WTC11 (cell line): ENCODE results near the gene KCNJ15. TPM values are rescaled to one million over a fixed set of nuclear protein-coding genes. Genes with fewer than 3 reads are reported as not detected.

Source experiments
- ATAC-seq: fragments of 200-7000 bp; cut with Tn5 transposase; 2 replicates; pipeline ENCODE4 v1.10.0; 2021; ENCODE audit warnings: mild to moderate bottlenecking, moderate library complexity
- CTCF ChIA-PET: fragments of 300-600 bp; sonication (Branson Sonifier 250); formaldehyde crosslinking; loops from one replicate; lab custom pipeline; 2021; ENCODE audit warnings: antibody characterized with exemption; lab: Charles Lee
- POLR2A ChIA-PET: fragments of 350-600 bp; sonication (Branson Sonifier 250); formaldehyde crosslinking; loops from one replicate; lab custom pipeline; 2021; ENCODE audit warnings: antibody characterized with exemption; lab: Charles Lee
- DNase-seq: peaks from one replicate; pipeline ENCODE4 v3.0.0; 2021; ENCODE audit warnings: low spot score
- H3K27ac Mint-ChIP-seq: 2 replicates; pipeline ENCODE4 v1.8.0; 2021; ENCODE audit warnings: mixed read lengths
- H3K27me3 Mint-ChIP-seq: 2 replicates; pipeline ENCODE4 v1.8.0; 2021; ENCODE audit warnings: low read depth, mild to moderate bottlenecking, moderate library complexity, mixed read lengths
- H3K36me3 Mint-ChIP-seq: 2 replicates; pipeline ENCODE4 v1.8.0; 2021; ENCODE audit warnings: mixed read lengths
- H3K4me1 Mint-ChIP-seq: 2 replicates; pipeline ENCODE4 v1.8.0; 2022; ENCODE audit warnings: mixed read lengths
- H3K4me3 Mint-ChIP-seq: 2 replicates; pipeline ENCODE4 v1.8.0; 2021; ENCODE audit warnings: mild to moderate bottlenecking, moderate library complexity, mixed read lengths
- H3K9me3 Mint-ChIP-seq: 2 replicates; pipeline ENCODE4 v1.8.0; 2021; ENCODE audit warnings: mixed read lengths
- ARID4B ChIP-seq: sonication (generic); formaldehyde crosslinking; IDR thresholded peaks from 2 replicates; pipeline ENCODE4 v1.8.0; 2023; ENCODE audit warnings: missing genetic modification reagents, mild to moderate bottlenecking, borderline replicate concordance
- ATF1 ChIP-seq: sonication (generic); formaldehyde crosslinking; IDR thresholded peaks from 2 replicates; pipeline ENCODE4 v1.8.1; 2023; ENCODE audit warnings: mild to moderate bottlenecking, moderate library complexity, missing genetic modification reagents
- E2F1 ChIP-seq: sonication (generic); formaldehyde crosslinking; IDR thresholded peaks from 2 replicates; pipeline ENCODE4 v1.8.0; 2022; ENCODE audit warnings: mild to moderate bottlenecking, missing genetic modification reagents
- ELF4 ChIP-seq: sonication (generic); formaldehyde crosslinking; IDR thresholded peaks from 2 replicates; pipeline ENCODE4 v1.8.1; 2022; ENCODE audit warnings: low read depth, mild to moderate bottlenecking, moderate library complexity, missing genetic modification reagents
- ETV6 ChIP-seq: sonication (generic); formaldehyde crosslinking; IDR thresholded peaks from 2 replicates; pipeline ENCODE4 v1.8.1; 2022; ENCODE audit warnings: mild to moderate bottlenecking, missing genetic modification reagents
- GTF2I ChIP-seq: fragments of 250-450 bp; sonication (Bioruptor Pico); conservative IDR thresholded peaks from 2 replicates; pipeline ENCODE4 v1.4.0; 2021; ENCODE audit warnings: mild to moderate bottlenecking
- JUN ChIP-seq: sonication (generic); formaldehyde crosslinking; IDR thresholded peaks from 2 replicates; pipeline ENCODE4 v1.8.0; 2023; ENCODE audit warnings: mild to moderate bottlenecking, missing genetic modification reagents
- NR1H2 ChIP-seq: sonication (generic); formaldehyde crosslinking; IDR thresholded peaks from 2 replicates; pipeline ENCODE4 v1.9.0; 2021; ENCODE audit warnings: mild to moderate bottlenecking, moderate library complexity, missing genetic modification reagents
- NR2C2 ChIP-seq: sonication (generic); formaldehyde crosslinking; IDR thresholded peaks from 2 replicates; pipeline ENCODE4 v1.8.0; 2022; ENCODE audit warnings: mild to moderate bottlenecking, missing genetic modification reagents
- RORB ChIP-seq: fragments of 250-450 bp; sonication (Bioruptor Pico); IDR thresholded peaks from 2 replicates; pipeline ENCODE4 v1.9.0; 2021; ENCODE audit warnings: mild to moderate bottlenecking
- SMAD3 ChIP-seq: sonication (generic); formaldehyde crosslinking; IDR thresholded peaks from 2 replicates; pipeline ENCODE4 v1.8.0; 2022; ENCODE audit warnings: missing genetic modification reagents, mild to moderate bottlenecking, borderline replicate concordance
- SP1 ChIP-seq: sonication (generic); formaldehyde crosslinking; conservative IDR thresholded peaks from 2 replicates; pipeline ENCODE4 v1.8.1; 2022; ENCODE audit warnings: missing genetic modification reagents
- TEAD1 ChIP-seq: sonication (generic); formaldehyde crosslinking; IDR thresholded peaks from 2 replicates; pipeline ENCODE4 v1.8.0; 2022; ENCODE audit warnings: mild to moderate bottlenecking, missing genetic modification reagents
- USF1 ChIP-seq: sonication (generic); formaldehyde crosslinking; IDR thresholded peaks from 2 replicates; pipeline ENCODE4 v1.8.0; 2022; ENCODE audit warnings: mild to moderate bottlenecking, missing genetic modification reagents
- ZNF263 ChIP-seq: sonication (generic); formaldehyde crosslinking; IDR thresholded peaks from 2 replicates; pipeline ENCODE4 v1.8.1; 2022; ENCODE audit warnings: low read depth, mild to moderate bottlenecking, moderate library complexity, missing genetic modification reagents
- ZNF281 ChIP-seq: sonication (generic); formaldehyde crosslinking; IDR thresholded peaks from 2 replicates; pipeline ENCODE4 v1.8.0; 2023; ENCODE audit warnings: mild to moderate bottlenecking, missing genetic modification reagents
- ZNF396 ChIP-seq: fragments of 250-450 bp; sonication (Bioruptor Pico); IDR thresholded peaks from 2 replicates; pipeline ENCODE4 v1.8.0; 2021; ENCODE audit warnings: mild to moderate bottlenecking, moderate library complexity, borderline replicate concordance
- ZNF671 ChIP-seq: fragments of 250-450 bp; sonication (Bioruptor Pico); IDR thresholded peaks from 2 replicates; pipeline ENCODE4 v1.8.0; 2021; ENCODE audit warnings: mild to moderate bottlenecking
- total RNA-seq: library from RNA; stranded (reverse); gene quantifications from 3 replicates; pipeline ENCODE4 v1.2.3, GENCODE V29; 2021
- TF ChIP-seq, protein P1 (sequence below): sonication (generic); formaldehyde crosslinking; IDR thresholded peaks from 2 replicates; pipeline ENCODE4 v1.8.1; 2023; ENCODE audit warnings: mild to moderate bottlenecking, missing genetic modification reagents, moderate library complexity
- TF ChIP-seq, protein P2 (sequence below): fragments of 250-450 bp; sonication (Bioruptor Pico); conservative IDR thresholded peaks from 2 replicates; pipeline ENCODE4 v1.9.0; 2021; ENCODE audit warnings: mild to moderate bottlenecking

Gene KCNJ15
- total RNA-seq, 1 experiment from 2014 or later: 0.57 TPM

DNA sequence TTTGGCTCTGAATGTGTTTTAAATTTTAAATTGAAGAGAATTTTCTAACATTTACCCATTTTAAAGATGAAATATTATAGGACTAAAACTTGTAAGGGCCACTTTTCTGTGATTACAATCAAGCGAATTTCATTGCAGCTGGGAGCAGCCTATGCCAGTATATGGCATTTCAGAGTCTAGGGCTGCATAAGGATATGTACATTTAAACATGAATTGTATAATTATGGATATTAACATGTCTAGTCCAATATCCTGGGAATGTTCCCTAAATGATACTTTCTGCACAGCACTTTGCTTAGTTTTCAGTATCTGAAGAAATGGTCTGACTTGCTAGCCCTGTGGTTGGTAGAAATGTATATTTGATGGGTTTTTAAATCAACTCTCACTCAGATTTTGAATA is 8.4 kb downstream of the KCNJ15 start (continued):
- TF ChIP-seq E2F1 (CRISPR knock-in tag) (no peak), USF1 (CRISPR knock-in tag) (no peak)
- TF ChIP-seq, protein P1, sequence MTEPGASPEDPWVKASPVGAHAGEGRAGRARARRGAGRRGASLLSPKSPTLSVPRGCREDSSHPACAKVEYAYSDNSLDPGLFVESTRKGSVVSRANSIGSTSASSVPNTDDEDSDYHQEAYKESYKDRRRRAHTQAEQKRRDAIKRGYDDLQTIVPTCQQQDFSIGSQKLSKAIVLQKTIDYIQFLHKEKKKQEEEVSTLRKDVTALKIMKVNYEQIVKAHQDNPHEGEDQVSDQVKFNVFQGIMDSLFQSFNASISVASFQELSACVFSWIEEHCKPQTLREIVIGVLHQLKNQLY (CRISPR knock-in tag): no peak

- Mint-ChIP-seq H3K27me3 (no peaks in the 10 kb centered on the region; the same call in 1 of the 2 replicates), H3K27ac (no peak overlapping the region), H3K36me3 (no peaks in the 10 kb centered on the region), H3K4me1 (peaks cover 3% of the 10 kb centered on the region), H3K9me3 (peaks cover 6% of the 10 kb centered on the region; the same call in 1 of the 2 replicates), H3K4me3 (no peak overlapping the region)
- CTCF ChIA-PET: no interaction called here
- POLR2A ChIA-PET: interaction anchor here (0.6 kb wide), 1 partner anchor 17 kb away, joined by 3 read pairs; no protein-coding TSS in a partner anchor
- TF ChIP-seq SMAD3 (no peak), NR2C2 (CRISPR knock-in tag) (no peak), NR1H2 (CRISPR knock-in tag) (no peak), E2F1 (CRISPR knock-in tag) (no peak), GTF2I (CRISPR knock-in tag) (no peak), ETV6 (CRISPR knock-in tag) (no peak), JUN (no peak)
- TF ChIP-seq, protein P2, sequence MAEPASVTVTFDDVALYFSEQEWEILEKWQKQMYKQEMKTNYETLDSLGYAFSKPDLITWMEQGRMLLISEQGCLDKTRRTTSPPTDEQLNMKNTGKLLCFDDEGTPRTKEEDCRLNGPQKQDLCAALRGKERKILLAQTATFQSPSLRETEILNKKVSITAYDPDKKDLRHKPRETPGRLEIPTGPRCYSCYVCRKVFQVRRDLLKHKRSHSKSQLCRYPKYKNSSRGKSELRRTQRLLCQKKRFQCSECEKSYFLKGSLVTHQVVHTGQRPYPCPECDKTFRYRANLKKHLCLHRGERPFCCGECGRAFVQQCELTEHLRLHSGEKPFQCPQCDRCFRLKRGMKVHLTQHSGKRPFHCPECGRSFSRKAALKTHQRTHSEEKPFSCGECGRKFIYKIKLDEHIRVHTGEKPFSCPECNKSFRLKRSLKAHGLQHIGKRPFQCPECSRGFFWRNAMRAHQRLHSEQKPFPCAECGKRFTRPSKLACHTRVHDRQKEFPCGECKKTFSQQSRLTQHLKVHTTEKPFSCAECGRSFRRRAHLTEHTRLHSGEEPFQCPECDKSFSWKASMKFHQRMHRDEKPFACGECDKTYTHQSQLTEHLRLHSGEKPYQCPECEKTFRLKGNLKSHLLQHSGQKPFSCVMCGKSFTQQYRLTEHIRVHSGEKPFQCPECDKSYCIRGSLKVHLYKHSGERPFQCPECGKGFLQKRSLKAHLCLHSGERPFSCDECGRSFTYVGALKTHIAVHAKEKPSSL: no peak
- TF ChIP-seq, all 79 proteins: peak for 0
- DNase-seq (no peak), ATAC-seq (no peak)
Measured at GRCh38 chr21:38266732-38267131, 9.9 kb downstream of the KCNJ15 start.

DNA sequence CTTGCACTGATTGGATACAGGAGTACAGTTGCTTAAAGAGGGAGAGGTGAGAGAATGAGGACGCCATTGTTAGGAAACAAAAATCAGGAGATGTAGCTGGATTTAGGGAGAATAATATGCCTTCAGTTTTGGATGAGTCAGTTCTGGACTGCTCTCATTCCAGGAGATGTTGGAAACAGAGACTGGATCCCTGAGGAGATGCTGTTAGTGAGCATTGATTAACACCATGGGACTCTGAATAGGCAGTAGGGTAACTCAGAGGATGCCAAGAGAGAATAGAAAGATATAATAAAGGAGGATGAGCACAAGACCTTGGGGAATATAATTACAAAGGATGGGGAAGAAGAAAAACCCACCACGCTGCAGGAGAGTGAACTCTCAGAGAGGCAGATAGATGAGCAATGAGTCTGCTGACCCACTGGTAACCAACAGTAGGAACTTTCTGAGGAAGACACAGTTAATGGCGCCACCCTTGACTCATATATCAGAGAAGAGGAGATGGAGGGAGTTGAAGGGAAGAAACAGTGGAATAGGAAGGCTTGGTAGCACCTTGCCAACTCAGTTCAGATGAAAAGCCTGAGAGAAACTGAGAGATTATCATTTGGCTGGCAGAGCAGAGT is 10.5 kb downstream of the KCNJ15 start:
- no peak for ATAC-seq
- CTCF ChIA-PET: no interaction called here
- TF ChIP-seq ZNF263 (CRISPR knock-in tag) (no peak), ATF1 (no peak), SP1 (CRISPR knock-in tag) (no peak), ZNF281 (no peak), ZNF671 (CRISPR knock-in tag) (no peak), RORB (CRISPR knock-in tag) (no peak), ARID4B (CRISPR knock-in tag) (no peak), TEAD1 (CRISPR knock-in tag) (no peak), ZNF396 (no peak), ELF4 (CRISPR knock-in tag) (no peak)

More for the DNA sequence above, 10.5 kb downstream of the KCNJ15 start:
- POLR2A ChIA-PET: interaction anchor here (0.6 kb wide), 1 partner anchor 16 kb away, joined by 3 read pairs; no protein-coding TSS in a partner anchor
- Mint-ChIP-seq H3K4me1 (peaks cover 3% of the 10 kb centered on the region), H3K4me3 (no peak overlapping the region), H3K9me3 (peaks cover 6% of the 10 kb centered on the region; the same call in 1 of the 2 replicates), H3K27ac (no peak overlapping the region), H3K36me3 (no peaks in the 10 kb centered on the region), H3K27me3 (no peaks in the 10 kb centered on the region; the same call in 1 of the 2 replicates)
- no peak for DNase-seq
